Skin epidermis (tissue), 12 donors: ENCODE results near the gene REC114.
"Not testable (repeated sequence)": the region's sequence is repeated elsewhere in the genome, so short reads cannot be mapped to it uniquely, and the experiment has no call there.

Experiments
- H3K27ac ChIP-seq, 21 experiments: fragments of 200-600 bp; sonication (generic) in 11 of 21; one replicate each; pipeline ENCODE4 v1.5.0; 2020; ENCODE audit warnings: mild to moderate bottlenecking in 3 of 21, inconsistent platforms in 2 of 21, moderate library complexity in 2 of 21
- H3K4me3 ChIP-seq, 7 experiments: fragments of 200-600 bp; sonication (generic) in 2 of 7; one replicate each; pipeline ENCODE4 v1.5.0; 2020; ENCODE audit warnings: inconsistent platforms in 2 of 7, mild to moderate bottlenecking in 2 of 7, moderate library complexity in 1 of 7

Gene REC114

DNA sequence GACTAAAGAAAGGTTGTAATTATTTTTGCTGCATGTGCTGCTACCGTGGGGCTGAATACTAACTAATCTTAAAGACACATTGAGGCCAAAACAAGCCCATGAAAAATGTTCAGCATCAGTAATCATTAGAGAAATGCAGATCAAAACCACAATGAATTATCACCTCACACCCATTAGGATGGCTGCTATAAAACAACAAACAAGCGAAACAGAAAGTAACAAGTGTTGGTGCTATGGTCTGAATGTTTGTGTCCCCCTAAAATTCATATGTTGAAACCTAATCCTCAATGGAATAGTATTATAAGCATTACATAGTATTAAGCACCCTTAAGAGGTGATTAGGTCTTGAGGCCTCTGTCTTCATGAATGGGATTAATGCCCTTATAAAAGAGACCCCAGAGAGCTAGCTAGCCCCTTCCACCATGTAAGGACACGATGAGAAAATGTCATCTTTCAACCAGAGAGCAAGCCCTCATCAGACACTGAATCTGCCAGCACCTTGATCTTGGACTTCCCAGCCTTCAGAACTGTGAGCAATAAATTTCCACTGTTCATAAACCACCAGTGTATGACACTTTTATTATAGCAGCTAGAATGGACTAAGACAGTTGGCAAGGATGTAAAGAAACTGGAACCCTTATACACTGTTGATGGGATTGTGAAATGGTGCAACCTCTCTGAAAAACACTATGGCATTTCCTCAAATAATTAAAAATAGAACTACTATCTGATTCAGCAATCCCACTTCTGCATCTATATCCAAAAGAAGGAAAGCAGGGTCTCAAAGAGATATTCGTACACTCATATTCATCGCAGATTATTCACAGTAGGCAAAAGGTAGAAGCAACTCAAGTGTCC is 76.1 kb downstream of the REC114 start:
- H3K27ac ChIP-seq: no peak overlapping the region

DNA sequence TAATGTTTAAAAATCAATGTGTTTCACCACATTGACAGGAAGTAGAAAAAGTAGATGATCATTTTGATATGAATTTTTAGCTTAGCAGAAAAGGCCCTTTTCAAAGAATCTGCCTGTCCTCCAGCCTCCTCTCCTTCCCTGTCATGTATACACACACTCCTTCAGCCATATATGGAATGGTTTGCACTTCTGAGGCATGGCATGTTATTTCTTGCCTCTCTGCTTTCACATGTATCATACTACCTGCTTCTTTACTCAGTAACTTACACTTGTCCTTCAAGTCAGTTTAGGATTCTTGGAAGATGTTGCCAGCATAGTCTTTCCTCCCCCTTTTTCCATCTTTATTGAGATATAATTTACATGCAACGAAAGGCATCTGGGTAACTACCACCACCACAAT is 79.0 kb downstream of the REC114 start:
- H3K4me3 ChIP-seq: no peak overlapping the region
- no peak overlapping the region for H3K27ac ChIP-seq

More for the DNA sequence above, 76.1 kb downstream of the REC114 start:
- no peak overlapping the region for H3K4me3 ChIP-seq

DNA sequence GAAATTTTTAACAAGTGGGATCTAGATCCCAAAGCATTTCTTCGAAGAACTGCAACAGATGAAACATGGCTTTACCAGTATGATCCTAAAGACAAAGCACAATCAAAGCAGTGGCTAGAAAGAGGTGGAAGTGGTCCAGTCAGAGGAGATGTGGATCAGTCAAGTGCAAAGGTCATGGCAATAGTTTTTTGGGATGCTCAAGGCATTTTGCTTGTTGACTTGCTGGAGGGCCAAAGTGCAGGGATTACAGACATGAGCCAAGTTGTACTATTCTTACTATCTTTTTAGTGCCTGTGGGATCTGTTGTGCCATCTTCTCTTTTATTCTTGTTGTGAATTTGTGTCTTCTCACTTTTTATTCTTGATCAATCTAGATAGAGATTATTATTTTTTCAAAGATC is 82.0 kb downstream of the REC114 start:
- Histone ChIP-seq H3K4me3 (no peak overlapping the region), H3K27ac (no peak overlapping the region)

DNA sequence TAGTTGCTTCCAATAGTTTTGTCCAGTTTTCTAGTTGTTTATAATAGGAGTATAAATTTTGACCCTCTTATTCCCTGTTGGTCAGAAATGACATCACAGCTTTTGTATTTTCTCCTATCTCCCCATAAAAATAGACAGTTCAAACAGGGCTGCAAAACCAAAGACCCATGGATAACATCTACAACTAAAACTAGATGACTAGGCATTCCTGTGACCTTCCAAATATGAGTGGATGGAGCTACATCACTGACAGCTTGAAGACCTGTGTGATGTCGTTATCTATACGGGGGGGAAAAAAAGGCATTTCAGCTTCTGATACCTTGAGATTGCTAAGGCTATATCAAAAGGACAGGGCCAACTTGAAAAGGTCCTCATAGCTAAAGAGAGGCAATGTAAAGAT is 84.6 kb downstream of the REC114 start:
- Histone ChIP-seq H3K4me3 (no peak overlapping the region), H3K27ac (no peak overlapping the region)

DNA sequence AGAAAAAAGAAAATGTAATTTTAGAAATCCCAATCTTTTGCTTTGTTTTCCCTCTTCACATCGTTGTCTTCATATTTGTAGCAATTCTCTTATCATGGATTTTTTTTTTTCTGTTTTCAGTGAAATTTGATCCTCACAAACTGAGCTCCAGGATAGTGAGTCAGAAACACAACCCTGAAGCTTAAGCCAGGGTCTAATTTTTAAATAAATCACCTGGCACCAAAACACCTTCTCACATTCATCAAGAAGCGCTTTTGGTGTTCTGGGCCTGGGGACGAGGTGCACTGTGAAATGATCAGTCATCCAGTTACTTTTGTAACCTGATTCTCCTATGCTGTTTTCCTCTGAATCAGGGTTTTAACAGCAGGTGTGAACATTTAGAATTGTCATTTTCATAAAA is 87.7 kb downstream of the REC114 start:
- H3K27ac ChIP-seq: no peak overlapping the region
- no peak overlapping the region for H3K4me3 ChIP-seq

DNA sequence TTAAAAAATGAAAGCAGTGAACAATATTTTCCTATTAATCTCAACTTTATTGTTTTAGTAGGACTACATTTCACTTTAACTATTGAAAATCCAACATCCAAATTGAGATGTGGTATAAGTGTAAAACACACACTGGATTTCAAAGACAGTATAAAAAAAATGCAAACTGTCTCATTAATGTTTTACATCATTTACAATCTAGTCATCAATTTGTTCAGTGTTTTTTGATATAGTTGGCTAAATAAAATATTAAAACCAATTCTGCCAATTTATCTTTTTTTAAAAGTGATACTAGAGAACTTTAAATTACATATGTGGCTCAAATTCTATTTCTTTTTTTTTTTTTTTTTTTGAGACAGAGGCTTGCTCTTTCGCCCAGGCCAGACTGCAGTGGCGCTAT is 95.2 kb downstream of the REC114 start:
- Histone ChIP-seq H3K27ac (no peak overlapping the region), H3K4me3 (no peak overlapping the region)

DNA sequence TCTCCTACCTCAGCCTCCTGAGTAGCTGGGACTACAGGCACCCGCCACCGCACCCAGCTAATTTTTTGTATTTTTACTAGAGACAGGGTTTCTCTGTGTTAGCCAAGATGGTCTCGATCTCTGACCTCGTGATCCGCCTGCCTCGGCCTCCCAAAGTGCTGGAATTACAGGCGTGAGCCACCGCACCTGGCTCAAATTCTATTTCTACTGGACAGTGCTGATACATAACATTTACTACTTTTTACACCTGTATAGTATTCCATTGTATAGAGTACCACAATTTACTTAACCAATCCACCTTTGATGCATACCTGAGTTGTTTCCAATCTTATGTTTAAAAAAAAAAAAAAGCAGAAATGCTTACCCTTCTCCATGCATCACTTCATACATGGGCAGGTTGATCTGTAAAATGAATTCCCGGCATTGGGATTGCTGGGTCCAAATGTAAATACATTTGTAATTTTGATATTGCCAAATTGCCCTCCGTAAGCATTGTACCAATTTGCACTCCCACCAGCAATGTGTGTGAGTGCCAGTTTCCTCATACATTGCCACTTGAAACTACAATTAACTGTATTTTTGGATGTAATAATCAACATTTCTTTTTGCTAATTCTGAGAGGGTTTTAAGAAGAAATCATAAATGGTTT is 95.7 kb downstream of the REC114 start:
- H3K27ac ChIP-seq: no peak overlapping the region
- no peak overlapping the region for H3K4me3 ChIP-seq

DNA sequence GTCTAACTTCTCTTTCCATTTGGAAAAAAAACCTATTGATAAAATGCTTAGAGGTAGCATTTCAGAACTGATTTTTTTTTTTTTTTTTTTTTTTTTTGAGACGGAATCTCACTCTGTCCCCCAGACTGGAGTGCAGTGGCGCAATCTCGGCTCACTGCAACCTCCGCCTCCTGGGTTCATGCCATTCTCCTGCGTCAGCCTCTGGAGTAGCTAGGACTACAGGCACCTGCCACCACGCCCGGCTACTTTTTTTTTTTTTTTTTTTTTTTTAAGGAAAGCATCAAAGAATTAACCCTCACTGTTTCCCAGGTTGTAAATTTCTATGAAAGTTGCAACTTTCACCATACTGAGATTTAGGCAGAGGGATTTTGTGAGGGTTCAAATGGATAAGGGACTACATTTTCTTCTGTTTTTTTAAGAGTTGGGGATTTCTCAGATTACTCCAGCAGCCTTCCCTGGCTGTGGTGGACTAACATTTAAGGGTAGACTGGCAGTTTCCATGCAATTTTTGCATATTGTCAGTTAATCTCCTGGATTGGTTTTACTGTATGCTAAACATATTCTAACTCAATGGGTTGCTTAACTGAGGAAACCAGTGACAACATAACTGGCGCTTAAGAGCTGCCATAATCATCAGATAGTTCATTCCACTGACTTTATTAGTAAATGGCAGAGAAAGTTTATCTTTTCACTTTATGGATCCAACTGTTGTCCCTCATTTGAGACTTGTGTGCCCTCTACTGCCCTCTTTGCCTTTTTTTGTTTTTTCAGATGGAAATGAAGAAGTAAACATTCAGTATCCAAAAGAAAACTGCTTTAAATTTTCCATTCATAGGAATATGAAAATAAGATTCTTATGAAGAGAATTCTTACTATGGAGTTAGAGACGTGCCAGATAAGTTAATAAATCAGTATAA is 96.5 kb downstream of the REC114 start:
- Histone ChIP-seq H3K4me3 (no peak overlapping the region), H3K27ac (no peak overlapping the region)

DNA sequence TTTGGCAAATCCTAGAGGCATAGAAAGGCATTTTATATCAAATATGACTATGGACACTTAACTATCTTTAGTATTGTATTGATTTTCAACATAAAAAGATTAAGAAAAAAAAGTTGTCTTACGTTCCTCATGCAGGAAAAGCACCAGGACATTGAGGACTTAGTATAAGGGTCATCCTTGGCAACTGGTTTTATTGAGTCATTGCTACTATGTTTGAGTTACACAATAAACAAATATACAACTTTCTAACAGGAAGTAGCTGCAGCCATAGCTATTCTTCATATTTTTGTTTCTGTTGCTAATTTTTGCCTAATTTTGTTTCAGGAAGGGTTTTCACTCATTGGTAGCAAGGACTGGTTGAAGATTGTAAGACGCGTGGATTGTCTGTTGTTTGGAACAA is 97.2 kb downstream of the REC114 start:
- H3K27ac ChIP-seq: no peak overlapping the region

DNA sequence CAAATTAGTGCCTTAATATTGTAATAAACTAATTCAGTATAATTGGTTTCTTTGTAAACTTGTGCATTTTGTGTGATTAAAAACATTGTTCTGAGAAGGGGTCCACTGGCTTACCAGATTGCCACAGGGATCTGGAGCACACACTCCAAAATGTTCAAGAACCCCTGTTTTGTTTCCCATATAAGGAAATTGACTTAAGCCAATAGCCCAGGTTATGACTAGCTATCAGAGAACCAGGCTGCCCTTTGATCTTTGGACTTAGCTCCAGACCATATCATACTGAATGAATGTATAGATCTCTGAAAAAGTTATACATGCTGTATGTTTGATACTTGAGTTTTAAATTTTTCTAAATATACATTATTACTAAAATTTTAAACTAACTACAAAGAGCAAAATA is 98.5 kb downstream of the REC114 start:
- H3K27ac ChIP-seq: no peak overlapping the region

More for the DNA sequence above, 97.2 kb downstream of the REC114 start:
- no peak overlapping the region for H3K4me3 ChIP-seq

DNA sequence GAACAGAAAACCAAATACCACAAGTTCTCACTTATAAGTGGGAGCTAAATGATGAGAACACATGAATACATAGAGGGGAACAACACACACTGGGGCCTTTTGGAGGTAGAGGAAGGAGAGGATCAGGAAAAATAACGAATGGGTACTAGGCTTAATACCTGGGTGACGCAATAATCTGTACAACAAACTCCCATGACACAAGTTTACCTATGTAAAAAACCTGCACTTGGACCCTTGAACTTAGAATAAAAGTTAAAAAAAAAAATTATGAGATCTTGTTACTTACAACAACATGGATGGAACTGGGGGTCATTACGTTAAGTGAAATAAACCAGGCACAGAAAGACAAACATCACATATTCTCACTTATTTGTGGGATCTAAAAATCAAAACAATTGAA is 106.0 kb downstream of the REC114 start:
- H3K4me3 ChIP-seq, H3K27ac ChIP-seq: not testable (repeated sequence)

More for the DNA sequence above, 98.5 kb downstream of the REC114 start:
- no peak overlapping the region for H3K4me3 ChIP-seq

DNA sequence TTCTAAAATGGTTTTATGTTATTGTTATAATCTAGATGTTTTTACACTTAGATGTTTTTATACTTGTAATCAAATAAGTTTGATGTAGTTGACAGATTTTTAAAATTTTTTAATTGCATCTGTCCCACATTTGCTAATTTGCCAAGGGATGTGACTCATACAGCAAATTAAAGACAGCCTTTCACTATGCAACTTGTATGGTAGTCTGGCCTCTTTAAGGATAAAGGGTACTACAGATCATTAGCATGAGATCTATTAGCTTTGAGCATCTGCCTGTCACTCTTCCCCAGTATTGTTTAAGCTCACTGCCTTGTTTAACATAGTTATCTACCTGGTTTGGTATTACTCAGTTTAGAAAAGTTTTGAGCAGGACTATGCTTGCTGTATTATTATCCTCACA is 107.2 kb downstream of the REC114 start:
- Histone ChIP-seq H3K27ac (no peak overlapping the region), H3K4me3 (no peak overlapping the region)

DNA sequence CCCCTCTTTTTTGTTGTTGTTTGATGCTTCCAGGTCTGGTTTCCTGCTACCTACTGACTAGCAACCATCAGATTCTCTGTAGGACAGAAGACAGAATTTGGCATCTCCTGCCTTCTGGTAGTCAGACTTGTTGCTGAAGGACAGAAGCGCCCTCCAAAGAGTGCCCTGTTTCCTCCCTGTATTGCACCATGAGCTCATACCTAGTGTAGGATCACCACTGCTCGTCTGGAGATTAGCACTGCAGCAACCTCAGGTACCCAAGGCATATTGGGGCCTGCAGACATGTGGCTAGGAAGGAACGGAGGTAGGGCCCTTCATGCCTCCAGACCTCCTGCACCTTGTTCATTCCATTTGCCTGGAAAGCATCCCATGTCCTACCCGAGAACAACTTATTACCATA is 112.1 kb downstream of the REC114 start:
- H3K27ac ChIP-seq: no peak overlapping the region
- H3K4me3 ChIP-seq: no peak overlapping the region

DNA sequence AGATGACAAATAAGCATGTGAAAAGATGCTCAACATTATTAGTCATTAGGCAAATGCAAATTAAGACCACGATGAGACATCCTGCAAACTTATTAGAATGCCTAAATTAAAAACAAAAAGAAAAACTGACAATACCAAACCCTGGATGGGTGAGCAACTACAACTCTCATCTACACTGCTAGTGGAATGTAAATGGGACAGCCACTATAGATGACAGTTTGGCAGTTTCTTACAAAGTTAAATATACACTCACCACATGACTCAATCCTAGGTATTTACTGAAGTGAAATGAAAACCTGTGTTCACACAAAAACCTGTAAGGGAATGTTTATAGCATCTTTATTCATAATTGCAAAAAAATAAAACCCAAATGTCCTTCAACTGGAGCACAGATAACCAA is 115.6 kb downstream of the REC114 start:
- Histone ChIP-seq H3K4me3 (no peak overlapping the region), H3K27ac (no peak overlapping the region)

DNA sequence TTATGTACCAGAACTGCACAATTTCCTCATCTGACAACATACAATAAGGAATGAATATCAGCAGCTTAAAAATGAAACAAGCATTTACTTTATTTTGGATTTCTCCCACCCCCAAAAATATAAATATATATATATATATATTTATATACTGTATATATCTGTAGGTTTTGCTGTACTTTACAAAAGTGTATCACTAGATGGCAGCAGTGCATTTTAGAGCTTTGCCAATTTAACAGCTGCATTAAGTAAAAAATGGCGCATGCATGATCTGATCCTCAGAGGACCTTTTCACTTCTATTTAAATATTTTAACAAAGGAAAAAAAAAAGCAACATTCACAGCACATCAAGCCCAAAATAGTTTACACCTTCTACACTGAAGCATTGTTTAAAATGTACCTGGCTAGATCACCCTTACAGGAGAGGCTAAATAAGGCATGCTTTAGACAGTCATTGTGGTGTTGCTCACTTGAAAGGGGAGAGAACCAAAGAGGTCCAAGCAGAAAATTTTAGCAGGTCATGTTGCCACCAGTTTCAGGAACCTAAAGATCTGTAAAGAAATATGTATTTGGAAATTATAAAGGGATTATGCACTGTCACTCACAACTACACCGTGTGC is 117.6 kb downstream of the REC114 start:
- H3K27ac ChIP-seq: no peak overlapping the region
- H3K4me3 ChIP-seq: no peak overlapping the region

DNA sequence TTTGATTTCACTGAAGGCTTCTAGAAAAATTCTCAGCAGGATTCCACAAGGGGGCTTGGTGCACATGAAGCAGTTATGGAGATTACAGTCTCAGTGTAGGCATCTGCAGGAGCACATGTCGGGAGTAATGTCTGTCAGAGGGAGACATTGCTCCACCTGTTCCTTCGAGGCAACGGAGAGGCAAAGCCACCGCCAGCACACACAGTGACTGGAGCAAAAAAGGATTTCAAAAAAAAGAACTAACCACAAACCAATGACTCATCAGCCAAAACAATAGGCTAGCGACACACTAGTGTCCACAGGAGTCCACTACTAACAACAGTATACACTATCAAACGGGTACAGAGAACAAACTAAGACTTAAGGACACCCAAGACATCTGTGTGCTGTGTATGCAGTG is 121.3 kb downstream of the REC114 start:
- Histone ChIP-seq H3K27ac (no peak overlapping the region), H3K4me3 (no peak overlapping the region)

DNA sequence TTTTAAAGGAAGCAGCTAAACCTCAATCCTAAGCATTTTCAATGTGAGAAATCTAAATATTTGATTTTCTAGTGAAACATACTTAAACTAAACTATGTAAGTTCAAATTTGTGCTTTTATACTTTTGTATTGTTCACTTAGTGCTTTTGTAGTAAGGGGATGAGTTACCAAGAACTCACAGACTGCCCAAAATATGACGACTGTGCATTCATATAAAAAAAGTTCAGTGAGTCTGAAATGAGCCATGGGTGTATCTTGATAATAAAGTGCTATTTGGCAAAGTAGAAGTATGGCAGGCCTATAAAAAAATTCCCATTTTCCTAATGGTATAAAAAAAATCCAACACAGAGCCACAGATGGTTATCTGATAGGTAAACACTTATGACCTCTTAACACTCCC is 124.1 kb downstream of the REC114 start:
- Histone ChIP-seq H3K4me3 (no peak overlapping the region), H3K27ac (no peak overlapping the region)

DNA sequence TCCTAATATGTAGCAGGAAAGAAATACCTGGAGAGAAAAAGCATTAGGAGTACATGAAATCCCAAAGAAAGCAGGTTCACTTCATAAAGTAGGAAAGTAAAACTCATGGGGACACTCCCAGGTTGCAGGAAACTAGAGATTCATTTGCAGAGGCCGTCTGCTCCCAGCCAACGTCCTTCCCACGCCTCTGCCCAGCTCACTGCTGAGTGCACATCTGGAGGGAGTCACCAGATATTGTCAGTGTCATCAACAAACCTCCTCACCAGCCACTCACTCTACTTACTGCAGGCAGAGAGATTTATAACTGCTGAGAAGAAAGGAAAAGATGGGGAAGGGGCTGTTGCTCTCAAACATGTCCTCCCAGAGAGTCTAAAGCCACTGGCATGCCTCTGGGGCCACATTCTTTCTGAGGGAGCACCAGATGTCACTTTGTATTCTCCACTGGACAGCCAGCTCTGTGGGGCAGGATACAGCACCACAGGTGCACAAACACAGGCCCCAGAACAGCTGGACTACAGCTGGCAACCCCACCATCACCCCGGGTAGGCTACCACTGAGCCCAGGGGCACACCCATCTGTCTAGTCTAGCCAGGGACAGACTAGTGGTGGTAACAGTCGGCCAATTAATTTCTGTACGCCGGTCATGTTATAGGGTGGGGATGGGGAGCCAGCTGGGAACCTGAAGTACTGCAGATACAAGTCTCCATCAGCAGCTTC is 125.8 kb downstream of the REC114 start:
- no peak overlapping the region for H3K4me3 ChIP-seq
- H3K27ac ChIP-seq: no peak overlapping the region

DNA sequence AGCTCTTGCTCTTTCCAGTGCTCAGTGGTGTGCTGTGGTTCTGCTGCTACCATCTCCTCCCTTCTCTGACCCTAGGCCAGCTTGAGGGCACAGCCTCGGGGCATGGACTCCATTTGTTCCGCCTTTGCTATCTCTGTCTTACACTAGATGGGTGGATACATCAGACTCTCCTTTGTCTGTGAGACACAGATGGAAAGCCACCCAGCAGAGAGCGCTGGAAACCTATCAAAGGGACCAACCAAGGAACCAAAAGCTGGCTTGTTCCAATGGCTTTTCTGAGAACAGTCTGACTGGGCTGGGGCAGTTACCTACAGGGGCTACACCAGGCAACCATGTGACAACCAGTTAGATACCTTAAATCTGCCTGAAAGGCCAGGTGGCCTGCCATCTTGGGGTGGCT is 126.4 kb downstream of the REC114 start:
- Histone ChIP-seq H3K4me3 (no peak overlapping the region), H3K27ac (no peak overlapping the region)
